ENCODE measurements around the gene MASP2. TPM values are rescaled to one million over a fixed set of nuclear protein-coding genes. Genes with fewer than 3 reads are reported as not detected.

MASP2 gene
- polyA plus RNA-seq, 1 of the 3 experiments (the other 2 are of a cell fraction): not detected

DNA sequence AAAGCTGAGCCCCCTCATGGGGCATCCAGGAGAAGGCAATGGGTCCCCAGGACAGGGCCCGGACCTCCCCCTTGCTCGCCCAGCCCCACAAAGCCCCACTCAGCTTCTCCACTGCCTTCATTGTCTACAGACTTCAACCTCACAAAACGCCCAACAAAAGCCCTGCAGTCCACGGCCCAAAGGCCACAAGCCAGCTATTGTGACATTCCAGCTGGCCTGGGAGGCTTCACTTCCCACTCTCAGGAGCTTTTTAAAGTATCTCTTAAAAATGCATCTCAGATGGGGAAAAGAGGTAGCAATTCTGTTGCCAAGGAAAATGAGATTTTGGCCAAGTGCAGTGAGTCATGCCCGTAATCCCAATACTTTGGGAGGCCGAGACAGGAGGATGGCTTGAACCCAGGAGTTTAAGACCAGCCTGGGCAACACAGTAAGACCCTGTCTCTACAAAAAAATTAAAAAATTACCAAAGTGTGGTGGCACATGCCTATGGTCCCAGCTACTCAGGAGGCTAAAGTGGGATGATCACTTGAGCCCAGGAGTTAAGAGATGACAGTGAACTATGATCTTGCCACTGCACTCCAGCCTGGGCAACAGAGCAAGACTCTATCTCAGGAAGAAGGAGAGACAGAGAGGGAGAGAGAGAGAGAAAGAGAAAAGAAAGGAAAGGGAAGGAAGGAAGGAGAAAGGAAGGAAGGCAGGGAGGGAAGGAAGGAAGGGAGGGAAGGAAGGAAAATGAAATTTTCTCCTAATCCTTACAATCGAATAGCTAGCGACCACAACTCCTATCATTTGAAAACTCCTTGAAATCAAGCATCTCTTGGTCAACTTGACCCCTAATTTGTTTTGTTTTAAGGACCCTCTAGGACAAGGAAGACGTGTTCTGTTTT, 66.0 kb downstream of the MASP2 start:
- DNase-seq: no peak
- no peak overlapping the region for H3K4me3 ChIP-seq (ENCODE audit: low read depth in 2 of 2, low read length in 1 of 2)
- H3K9me2 ChIP-seq: no peaks in the 10 kb centered on the region
- 77% methylated on average over 9 of the region's 9 CpGs for WGBS (ENCODE audit: low lambda C conversion rate)
- ChIA-PET POLR2A (no interaction called here), CTCF (interaction anchor here (0.7 to 2.5 kb wide), 6 partner anchors 14 to 473 kb away, joined by 3 to 7 read pairs (median 3); no protein-coding TSS in a partner anchor)
- H3K79me2 ChIP-seq (ENCODE audit: insufficient read depth): no peaks in the 10 kb centered on the region
- H2AFZ ChIP-seq (ENCODE audit: low read depth): no peak overlapping the region
- TF ChIP-seq FOSL2 (IDR thresholded peaks at IDR 0.05; ENCODE audit: borderline replicate concordance, low read depth) (no peak), TCF12 (IDR thresholded peaks at IDR 0.05) (no peak), RAD21 (IDR thresholded peaks at IDR 0.05; ENCODE audit: low read length) (no peak), EZH2phosphoT487 (IDR thresholded peaks at IDR 0.05; ENCODE audit: borderline replicate concordance, low read depth) (no peak), NRF1 (IDR thresholded peaks at IDR 0.05; ENCODE audit: low read depth, low read length) (no peak)
- TF ChIP-seq, protein P1, sequence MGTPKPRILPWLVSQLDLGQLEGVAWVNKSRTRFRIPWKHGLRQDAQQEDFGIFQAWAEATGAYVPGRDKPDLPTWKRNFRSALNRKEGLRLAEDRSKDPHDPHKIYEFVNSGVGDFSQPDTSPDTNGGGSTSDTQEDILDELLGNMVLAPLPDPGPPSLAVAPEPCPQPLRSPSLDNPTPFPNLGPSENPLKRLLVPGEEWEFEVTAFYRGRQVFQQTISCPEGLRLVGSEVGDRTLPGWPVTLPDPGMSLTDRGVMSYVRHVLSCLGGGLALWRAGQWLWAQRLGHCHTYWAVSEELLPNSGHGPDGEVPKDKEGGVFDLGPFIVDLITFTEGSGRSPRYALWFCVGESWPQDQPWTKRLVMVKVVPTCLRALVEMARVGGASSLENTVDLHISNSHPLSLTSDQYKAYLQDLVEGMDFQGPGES (IDR thresholded peaks at IDR 0.05; ENCODE audit: low read depth, low read length): no peak
- H3K27ac ChIP-seq (ENCODE audit: low read depth in 2 of 2, low read length in 1 of 2): no peak overlapping the region
- H3K9ac ChIP-seq: no peak overlapping the region
- H3K4me2 ChIP-seq: no peak overlapping the region
- H3F3A ChIP-seq (replicated peaks; ENCODE audit: insufficient read depth): peaks cover 1% of the 10 kb centered on the region
- H3K4me1 ChIP-seq (ENCODE audit: control insufficient read depth in 1 of 2, insufficient read depth in 2 of 2, low read depth in 1 of 2, low read length in 1 of 2): peaks cover under 1 to 2% of the 10 kb centered on the region in 2 experiments; a peak in 2 of 4 replicates
- H4K20me1 ChIP-seq (ENCODE audit: insufficient read depth): no peaks in the 10 kb centered on the region
- H3K36me3 ChIP-seq (replicated peaks in 1 of 2; ENCODE audit: control insufficient read depth in 1 of 2, insufficient read depth in 2 of 2, low read length in 1 of 2): no peaks in the 10 kb centered on the region
- H3K27me3 ChIP-seq (ENCODE audit: insufficient read depth): no peaks in the 10 kb centered on the region
- no peaks in the 10 kb centered on the region for H3K9me3 ChIP-seq

DNA sequence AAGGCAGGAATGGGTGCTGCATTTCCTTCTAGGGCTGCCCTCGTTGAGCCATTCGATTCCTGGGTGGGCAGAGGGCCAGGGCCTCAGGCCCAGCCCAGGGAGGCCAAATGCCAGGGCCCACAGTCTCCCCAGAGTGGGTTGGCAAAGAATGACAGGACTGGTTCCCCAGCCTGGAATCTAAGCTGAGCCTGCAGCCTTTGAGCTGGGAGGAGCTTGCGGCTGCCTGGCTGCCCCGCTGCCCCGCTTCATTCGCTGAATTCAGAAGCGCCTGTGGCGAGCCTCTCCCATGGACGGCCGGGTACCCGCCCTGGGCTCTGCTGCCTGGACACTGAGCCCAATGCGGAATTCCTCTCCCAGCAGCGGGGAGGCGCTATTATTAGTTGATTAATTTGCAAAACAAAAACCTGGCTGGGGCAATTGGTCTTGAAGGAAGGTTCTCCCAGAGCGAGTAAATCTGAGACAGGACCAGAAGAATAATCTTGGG, 66.9 kb downstream of the MASP2 start:
- 80% methylated on average over 11 of the region's 15 CpGs for WGBS (ENCODE audit: low lambda C conversion rate)
- no peak overlapping the region for H3K9ac ChIP-seq
- no peaks in the 10 kb centered on the region for H4K20me1 ChIP-seq (ENCODE audit: insufficient read depth)
- peaks cover 7 to 10% of the 10 kb centered on the region in 2 experiments; a peak in 2 of 4 replicates for H3K4me1 ChIP-seq (ENCODE audit: control insufficient read depth in 1 of 2, insufficient read depth in 2 of 2, low read depth in 1 of 2, low read length in 1 of 2)
- no peak overlapping the region for H3K4me3 ChIP-seq (ENCODE audit: low read depth in 2 of 2, low read length in 1 of 2)
- no peaks in the 10 kb centered on the region for H3K9me2 ChIP-seq
- no peak for DNase-seq
- no peak overlapping the region for H3K4me2 ChIP-seq
- POLR2A ChIA-PET: no interaction called here
- H3K9me3 ChIP-seq: no peaks in the 10 kb centered on the region
- no peaks in the 10 kb centered on the region for H3K79me2 ChIP-seq (ENCODE audit: insufficient read depth)
- H3K27ac ChIP-seq (ENCODE audit: low read depth in 2 of 2, low read length in 1 of 2): no peak overlapping the region
- H3K27me3 ChIP-seq (ENCODE audit: insufficient read depth): no peaks in the 10 kb centered on the region
- no peak overlapping the region for H2AFZ ChIP-seq (ENCODE audit: low read depth)
- peaks cover 8% of the 10 kb centered on the region for H3F3A ChIP-seq (replicated peaks; ENCODE audit: insufficient read depth)
- H3K36me3 ChIP-seq (replicated peaks in 1 of 2; ENCODE audit: control insufficient read depth in 1 of 2, insufficient read depth in 2 of 2, low read length in 1 of 2): no peaks in the 10 kb centered on the region
- no peak for TF ChIP-seq RAD21 (IDR thresholded peaks at IDR 0.05; ENCODE audit: low read length)
- TF ChIP-seq EP300 (IDR thresholded peaks at IDR 0.05; ENCODE audit: borderline replicate concordance in 1 of 2, low read depth in 1 of 2, low read length in 1 of 2): no peak
- no peak for TF ChIP-seq FOXJ3 (CRISPR knock-in tag; IDR thresholded peaks at IDR 0.05)
- TF ChIP-seq RCOR1 (IDR thresholded peaks at IDR 0.05; ENCODE audit: low read length): no peak
- no peak for TF ChIP-seq RFX5 (IDR thresholded peaks at IDR 0.05; ENCODE audit: low read length)
- no peak for TF ChIP-seq TAF1 (IDR thresholded peaks at IDR 0.05; ENCODE audit: borderline replicate concordance, low read depth, low read length)
- no peak for TF ChIP-seq RXRA (IDR thresholded peaks at IDR 0.05; ENCODE audit: borderline replicate concordance, low read depth)
- TF ChIP-seq GABPA (IDR thresholded peaks at IDR 0.05; ENCODE audit: low read depth): no peak
- TF ChIP-seq, protein P1 (IDR thresholded peaks at IDR 0.05; ENCODE audit: low read depth, low read length): no peak
- TF ChIP-seq, protein P2, sequence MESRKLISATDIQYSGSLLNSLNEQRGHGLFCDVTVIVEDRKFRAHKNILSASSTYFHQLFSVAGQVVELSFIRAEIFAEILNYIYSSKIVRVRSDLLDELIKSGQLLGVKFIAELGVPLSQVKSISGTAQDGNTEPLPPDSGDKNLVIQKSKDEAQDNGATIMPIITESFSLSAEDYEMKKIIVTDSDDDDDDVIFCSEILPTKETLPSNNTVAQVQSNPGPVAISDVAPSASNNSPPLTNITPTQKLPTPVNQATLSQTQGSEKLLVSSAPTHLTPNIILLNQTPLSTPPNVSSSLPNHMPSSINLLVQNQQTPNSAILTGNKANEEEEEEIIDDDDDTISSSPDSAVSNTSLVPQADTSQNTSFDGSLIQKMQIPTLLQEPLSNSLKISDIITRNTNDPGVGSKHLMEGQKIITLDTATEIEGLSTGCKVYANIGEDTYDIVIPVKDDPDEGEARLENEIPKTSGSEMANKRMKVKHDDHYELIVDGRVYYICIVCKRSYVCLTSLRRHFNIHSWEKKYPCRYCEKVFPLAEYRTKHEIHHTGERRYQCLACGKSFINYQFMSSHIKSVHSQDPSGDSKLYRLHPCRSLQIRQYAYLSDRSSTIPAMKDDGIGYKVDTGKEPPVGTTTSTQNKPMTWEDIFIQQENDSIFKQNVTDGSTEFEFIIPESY (IDR thresholded peaks at IDR 0.05; ENCODE audit: borderline replicate concordance, low read depth): no peak
- TF ChIP-seq, protein P3, sequence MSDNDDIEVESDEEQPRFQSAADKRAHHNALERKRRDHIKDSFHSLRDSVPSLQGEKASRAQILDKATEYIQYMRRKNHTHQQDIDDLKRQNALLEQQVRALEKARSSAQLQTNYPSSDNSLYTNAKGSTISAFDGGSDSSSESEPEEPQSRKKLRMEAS (IDR thresholded peaks at IDR 0.05; ENCODE audit: low read depth): no peak
- TF ChIP-seq TEAD4 (IDR thresholded peaks at IDR 0.05; ENCODE audit: borderline replicate concordance, insufficient read depth): no peak
- TF ChIP-seq MEF2A (IDR thresholded peaks at IDR 0.05; ENCODE audit: borderline replicate concordance, low read depth): no peak
- no peak for TF ChIP-seq NFIC (IDR thresholded peaks at IDR 0.05; ENCODE audit: borderline replicate concordance)
- no peak for TF ChIP-seq FOSL2 (IDR thresholded peaks at IDR 0.05; ENCODE audit: borderline replicate concordance, low read depth)
- CTCF ChIA-PET: interaction anchor here (0.6 to 2.5 kb wide), 4 partner anchors 10 to 57 kb away, joined by 3 to 7 read pairs (median 4); no protein-coding TSS in a partner anchor

Data from SK-N-SH (cell line).